Right cardiac atrium (tissue), 5 donors: ENCODE results near the gene SPACDR. TPM values are rescaled to one million over a fixed set of nuclear protein-coding genes. Genes with fewer than 3 reads are reported as not detected.

Experiments used
- ATAC-seq, 2 donors: fragments of 200-7000 bp; cut with Tn5 transposase; one replicate each; pipeline versions ENCODE4 v1.8.0 to v1.9.1; 2020; ENCODE audit warnings: moderate library complexity in 2 of 2, mild to moderate bottlenecking in 1 of 2
- DNase-seq, 3 donors: peaks; one replicate each; pipeline ENCODE4 v3.0.0-alpha.2; 2020
- H3K27ac ChIP-seq: one replicate; pipeline ENCODE4 v1.5.1; 2013; ENCODE audit warnings: mild to moderate bottlenecking, low read length, control low read depth, moderate library complexity
- H3K27me3 ChIP-seq: one replicate; pipeline ENCODE4 v1.6.1; 2013; ENCODE audit not compliant: control insufficient read depth, insufficient read depth
- H3K4me1 ChIP-seq: one replicate; pipeline ENCODE4 v1.6.1; 2013; ENCODE audit warnings: low read length; ENCODE audit not compliant: control insufficient read depth, insufficient read depth
- H3K4me3 ChIP-seq: one replicate; pipeline ENCODE4 v1.5.1; 2013; ENCODE audit warnings: low read length, control low read depth
- H3K9me3 ChIP-seq: one replicate; pipeline ENCODE4 v1.6.1; 2013; ENCODE audit warnings: low read length; ENCODE audit not compliant: control insufficient read depth
- WGBS: extraction: QIAGEN DNeasy Blood & Tissue Kit; methylation state at CpG from one replicate; pipeline ENCODE4 v1.1.7; 2013; 5-methylcytosine and 5-hydroxymethylcytosine counted together
- intact Hi-C, 4 donors: fragments of 100-400 bp; cut with DNase I; formaldehyde crosslinking; loops; one replicate each; pipeline versions ENCODE4 v1.11.0 to v1.14.0; 2022 to 2023
- polyA plus RNA-seq: library from polyadenylated mRNA; stranded (reverse); fragments of 200-250 nt; gene quantifications from one replicate; pipeline ENCODE4 v1.2.3, GENCODE V29; 2013
- total RNA-seq, 4 donors: library from RNA; stranded (reverse); fragmentation: NEBNext Ultra II Directional; extraction: Animal tissue kit (Norgen Biotek cat#: 25700); gene quantifications; one replicate each; pipeline ENCODE4 v1.2.1, GENCODE V29; 2021
- donor health status: healthy with polysubstance abuse.
- donor health status: DM: no; HTN: yes; CAD: no.
- donor health status: DM: no; HTN: no; CAD: no.
- donor health status: DM: no; HTN: yes; CAD: no; lungs with severe emphysema.
- donor health status: DM: yes; HTN: yes; CAD: no.

Gene SPACDR
- total and polyA plus RNA-seq, 5 donors: 0.11 to 0.44 TPM; not detected in 3

GRCh38 chr7:100483722-100484672 lies 19.9 kb upstream of the SPACDR start, which contains the start of gene NYAP1:
NYAP1 (plus strand) TSS chr7:100483927; CDS start chr7:100485312, 1,385 bp downstream.
- no peak within 1 kb of the TSS for H3K27ac ChIP-seq

GRCh38 chr7:100483090-100483721 lies 19.1 kb upstream of the SPACDR start:
- no peaks in the 10 kb centered on the region for H3K9me3 ChIP-seq
- DNase-seq (peak; percentile 65 to 91 (median 90)), ATAC-seq (peak; percentile 44 to 47)
- no peaks in the 10 kb centered on the region for H3K27me3 ChIP-seq
- intact Hi-C loops: loop anchor here in 1 of 4 donors (5.0 kb wide), 1 partner anchor 74 kb away; no protein-coding TSS in a partner anchor
- H3K4me3 ChIP-seq: peak overlapping the region; percentile 71
- H3K27ac ChIP-seq: no peak overlapping the region
- peaks cover 3% of the 10 kb centered on the region for H3K4me1 ChIP-seq
- under 1% methylated on average over 79 of the region's 79 CpGs for WGBS

More at GRCh38 chr7:100483722-100484672, 19.9 kb upstream of the SPACDR start, which contains the start of gene NYAP1:
- DNase-seq (peak; percentile 55 to 87 (median 83)), ATAC-seq (peak; percentile 38 to 68)
- Histone ChIP-seq H3K27me3 (no peaks in the 10 kb centered on the region), H3K4me1 (peaks cover 3% of the 10 kb centered on the region), H3K4me3 (peak within 1 kb of the TSS; percentile 71), H3K9me3 (no peaks in the 10 kb centered on the region)
- intact Hi-C loops: loop anchor here in 1 of 4 donors (5.0 kb wide), 1 partner anchor 73 kb away; no protein-coding TSS in a partner anchor
- 20% methylated on average over 45 of the region's 45 CpGs for WGBS

- 40% methylated on average over 14 of the region's 14 CpGs for WGBS
- Histone ChIP-seq H3K4me3 (peak overlapping the region; percentile 71), H3K27ac (no peak overlapping the region), H3K4me1 (peaks cover 3% of the 10 kb centered on the region), H3K27me3 (no peaks in the 10 kb centered on the region), H3K9me3 (no peaks in the 10 kb centered on the region)
- ATAC-seq: no peak
- intact Hi-C loops: loop anchor here in 1 of 4 donors (5.0 kb wide), 1 partner anchor 75 kb away; no protein-coding TSS in a partner anchor
- DNase-seq: no peak
These were observed 18.6 kb upstream of the SPACDR start for GRCh38 chr7:100482728-100483089.

- Histone ChIP-seq H3K9me3 (no peaks in the 10 kb centered on the region), H3K27ac (no peak overlapping the region), H3K4me3 (no peak overlapping the region), H3K4me1 (peaks cover 10% of the 10 kb centered on the region), H3K27me3 (no peaks in the 10 kb centered on the region)
- 78% methylated on average over 1 of the region's 1 CpG for WGBS
- DNase-seq: no peak
- intact Hi-C loops: loop anchor here in 1 of 4 donors (5.0 kb wide), 1 partner anchor 76 kb away; no protein-coding TSS in a partner anchor
- no peak for ATAC-seq
These were observed 17.4 kb upstream of the SPACDR start for GRCh38 chr7:100481466-100481865.

- DNase-seq: peak; percentile 95 to 99 (median 97)
- intact Hi-C loops: loop anchor here in 2 of 4 donors (5.0 to 10.0 kb wide), 2 partner anchors 68 to 206 kb away; no protein-coding TSS in a partner anchor
- H3K27ac ChIP-seq: peak within 1 kb of the TSS; percentile 69
- H3K4me3 ChIP-seq: peak within 1 kb of the TSS; percentile 85
- ATAC-seq: peak; percentile 93 to 94
- 1% methylated on average over 27 of the region's 27 CpGs for WGBS
- no peaks in the 10 kb centered on the region for H3K9me3 ChIP-seq
- peaks cover 12% of the 10 kb centered on the region for H3K4me1 ChIP-seq
- no peaks in the 10 kb centered on the region for H3K27me3 ChIP-seq
These were observed 15.0 kb upstream of the SPACDR start, which contains the start of gene TSC22D4 for GRCh38 chr7:100478958-100479660. TSC22D4 (minus strand) TSS chr7:100479214; CDS start chr7:100478038, 1,176 bp downstream.

- 2% methylated on average over 16 of the region's 16 CpGs for WGBS
- Histone ChIP-seq H3K4me3 (peak overlapping the region; percentile 85), H3K27me3 (no peaks in the 10 kb centered on the region), H3K9me3 (no peaks in the 10 kb centered on the region), H3K27ac (peak overlapping the region; percentile 61), H3K4me1 (peaks cover 16% of the 10 kb centered on the region)
- DNase-seq: peak in 2 of 3 donors; percentile 57 to 74
- ATAC-seq: no peak
- intact Hi-C loops: loop anchor here in 2 of 4 donors (5.0 to 10.0 kb wide), 2 partner anchors 69 to 207 kb away; no protein-coding TSS in a partner anchor
These were observed 13.8 kb upstream of the SPACDR start for GRCh38 chr7:100477871-100478267.

- Histone ChIP-seq H3K27me3 (no peaks in the 10 kb centered on the region), H3K27ac (peak overlapping the region; percentile 33), H3K9me3 (no peaks in the 10 kb centered on the region), H3K4me1 (peaks cover 17% of the 10 kb centered on the region), H3K4me3 (peak overlapping the region; percentile 85)
- no peak for ATAC-seq
- 9% methylated on average over 30 of the region's 30 CpGs for WGBS
- intact Hi-C loops: loop anchor here in 2 of 4 donors (5.0 to 10.0 kb wide), 2 partner anchors 70 to 208 kb away; no protein-coding TSS in a partner anchor
- peak in 2 of 3 donors; percentile 64 to 76 for DNase-seq
These were observed 13.1 kb upstream of the SPACDR start for GRCh38 chr7:100476903-100477870.

GRCh38 chr7:100476101-100476780 lies 12.2 kb upstream of the SPACDR start:
- Histone ChIP-seq H3K27me3 (no peaks in the 10 kb centered on the region), H3K9me3 (no peaks in the 10 kb centered on the region), H3K4me3 (peak overlapping the region; percentile 85), H3K27ac (peak overlapping the region; percentile 82), H3K4me1 (peaks cover 19% of the 10 kb centered on the region)
- DNase-seq (peak in 1 of 3 donors; percentile 43), ATAC-seq (no peak)
- intact Hi-C loops: loop anchor here in 2 of 4 donors (5.0 to 10.0 kb wide), 2 partner anchors 71 to 209 kb away; no protein-coding TSS in a partner anchor
- WGBS: 11% methylated on average over 6 of the region's 6 CpGs

- H3K27me3 ChIP-seq: no peaks in the 10 kb centered on the region
- ATAC-seq (no peak), DNase-seq (peak; percentile 63 to 91 (median 85))
- intact Hi-C loops: loop anchor here in 2 of 4 donors (5.0 to 10.0 kb wide), 2 partner anchors 72 to 209 kb away; no protein-coding TSS in a partner anchor
- H3K4me3 ChIP-seq: peak overlapping the region; percentile 16
- H3K27ac ChIP-seq: peak overlapping the region; percentile 80
- WGBS: 26% methylated on average over 9 of the region's 9 CpGs
- H3K4me1 ChIP-seq: peaks cover 19% of the 10 kb centered on the region
- H3K9me3 ChIP-seq: no peaks in the 10 kb centered on the region
These were observed 11.5 kb upstream of the SPACDR start for GRCh38 chr7:100475549-100475948.
